HG02623 (cell line): ENCODE data around the gene IL18RAP.

ENCODE experiments used
- ATAC-seq: cut with Tn5 transposase; IDR thresholded peaks from one replicate; pipeline ENCODE4 v1.9.1; 2021; ENCODE audit warnings: moderate library complexity; ENCODE audit not compliant: unreplicated experiment

IL18RAP gene

GRCh38 chr2:102422910-102423309 is at the start of gene IL18RAP:
IL18RAP (plus strand) TSS chr2:102423160; CDS start chr2:102423278, 118 bp downstream.
- ATAC-seq: no peak

DNA sequence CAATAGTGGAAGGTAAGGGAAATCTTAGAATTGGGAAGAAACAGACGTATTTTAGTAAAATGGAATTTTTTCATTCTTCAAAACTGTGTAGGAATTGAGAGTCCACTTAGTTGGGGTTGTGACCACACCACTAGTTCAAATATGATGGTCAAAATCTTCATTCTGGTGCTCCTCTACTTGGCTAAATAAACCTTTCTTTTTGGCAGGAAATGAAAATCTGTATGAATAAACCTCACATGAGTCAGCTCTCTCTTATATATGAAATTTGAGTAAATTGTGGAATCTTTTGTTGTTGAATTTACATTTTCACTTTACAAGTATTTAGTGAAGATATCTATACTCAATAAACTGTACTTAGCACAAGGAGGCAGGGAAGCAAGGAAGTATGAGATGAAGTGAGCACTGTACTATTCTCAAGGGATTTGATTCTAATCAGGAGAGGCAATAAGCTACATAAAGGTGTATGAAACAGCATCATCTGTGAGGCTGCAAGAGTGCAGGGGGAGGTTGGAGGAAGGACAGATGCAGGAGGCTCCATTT is 46.8 kb upstream of the IL18RAP start:
- no peak for ATAC-seq

DNA sequence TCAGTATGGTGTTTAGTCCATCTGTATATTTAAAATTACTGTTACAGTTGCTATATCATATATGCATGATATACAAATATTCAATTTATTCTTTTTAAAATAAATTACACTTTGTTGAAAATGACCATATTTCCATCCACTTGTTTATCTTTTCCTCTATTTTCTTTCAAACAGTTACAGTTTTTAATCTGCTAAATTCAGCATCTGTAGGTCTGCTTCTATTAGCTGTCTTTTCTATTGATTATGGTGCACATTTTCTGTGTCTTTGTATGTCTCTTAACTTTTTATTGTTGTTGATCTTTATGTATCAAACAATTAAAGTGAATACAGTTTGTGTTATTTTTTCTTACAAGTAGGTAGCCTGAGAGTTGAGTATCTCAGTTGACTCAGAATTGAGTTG is 39.2 kb upstream of the IL18RAP start:
- ATAC-seq: no peak

DNA sequence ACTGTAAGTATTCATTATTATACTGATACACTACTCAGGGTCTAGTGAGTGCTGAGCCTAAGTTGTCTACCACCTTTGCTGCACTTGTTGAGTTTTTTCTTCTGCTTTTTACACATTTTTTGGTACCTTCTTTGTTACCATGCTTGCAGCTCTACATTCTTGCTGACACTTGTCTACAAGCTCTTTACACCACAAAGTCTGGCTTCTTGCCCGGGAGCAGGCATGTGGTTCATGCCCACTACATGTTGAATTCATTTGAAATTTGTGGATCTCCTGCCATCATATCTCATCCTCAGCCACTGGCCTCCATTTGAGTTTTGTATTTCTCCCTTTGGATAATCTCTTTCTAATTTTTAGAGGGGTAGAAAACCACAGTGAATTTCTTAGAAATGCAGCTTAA is 37.4 kb upstream of the IL18RAP start:
- ATAC-seq: no peak

DNA sequence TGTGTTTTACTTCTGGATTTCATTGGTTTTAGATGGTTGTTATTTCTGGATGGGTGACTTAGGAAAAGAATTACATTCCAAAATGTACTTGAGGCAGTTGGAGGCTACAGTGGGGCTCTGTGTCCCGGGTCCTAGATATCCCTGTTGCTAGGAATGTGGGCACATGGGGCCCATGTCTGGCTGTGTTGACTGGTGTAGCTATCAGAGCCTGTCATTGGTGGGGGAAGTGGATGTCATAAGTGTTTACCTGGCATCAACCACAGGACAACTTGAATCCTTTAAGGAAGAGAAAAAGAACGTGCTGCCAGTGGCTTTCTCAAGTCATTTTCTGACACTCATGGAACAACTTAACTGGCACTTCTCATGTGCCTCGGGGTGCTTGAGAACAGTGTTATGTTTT is 37.0 kb upstream of the IL18RAP start:
- ATAC-seq: no peak

GRCh38 chr2:102386867-102387541 is 36.0 kb upstream of the IL18RAP start:
- ATAC-seq: no peak

GRCh38 chr2:102387763-102388546 is 35.0 kb upstream of the IL18RAP start:
- ATAC-seq: peak; percentile 38

DNA sequence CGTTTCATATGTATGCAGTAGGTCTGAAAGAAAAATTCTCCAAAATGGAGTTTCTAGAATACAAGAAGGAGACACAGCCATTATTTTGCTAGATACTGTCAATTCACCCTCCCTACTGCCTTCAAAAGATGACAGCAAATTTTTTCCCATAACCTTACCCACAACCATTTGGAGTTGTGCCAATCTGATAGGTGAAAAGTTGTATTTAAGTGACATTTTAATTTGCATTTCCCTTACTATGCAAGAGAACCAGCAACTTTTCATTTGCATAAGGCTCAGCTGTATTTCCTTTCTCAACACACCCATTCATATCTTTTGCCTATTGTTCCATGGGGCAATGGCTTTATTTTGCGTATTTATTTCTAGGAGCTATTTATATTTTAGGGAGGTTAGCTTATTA is 31.4 kb upstream of the IL18RAP start:
- no peak for ATAC-seq

DNA sequence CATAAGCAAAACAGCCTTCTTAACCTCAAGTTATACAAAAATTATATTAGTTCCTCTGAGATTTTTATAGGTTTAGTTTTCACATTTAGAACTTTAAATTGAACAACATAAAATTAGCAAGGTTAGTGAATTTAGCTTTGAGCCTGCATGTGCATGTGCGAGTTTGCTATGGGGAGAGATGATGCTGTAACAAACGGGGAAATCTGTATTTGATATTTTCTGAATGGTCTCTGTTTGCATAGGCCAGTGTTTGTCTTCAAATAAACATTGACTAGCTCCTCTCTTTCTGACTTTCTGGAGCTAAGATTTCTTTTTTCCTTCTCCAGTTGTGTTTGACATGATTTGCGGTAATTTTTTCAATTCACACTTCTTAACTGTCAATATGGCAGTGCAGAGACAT is 30.9 kb upstream of the IL18RAP start:
- no peak for ATAC-seq

DNA sequence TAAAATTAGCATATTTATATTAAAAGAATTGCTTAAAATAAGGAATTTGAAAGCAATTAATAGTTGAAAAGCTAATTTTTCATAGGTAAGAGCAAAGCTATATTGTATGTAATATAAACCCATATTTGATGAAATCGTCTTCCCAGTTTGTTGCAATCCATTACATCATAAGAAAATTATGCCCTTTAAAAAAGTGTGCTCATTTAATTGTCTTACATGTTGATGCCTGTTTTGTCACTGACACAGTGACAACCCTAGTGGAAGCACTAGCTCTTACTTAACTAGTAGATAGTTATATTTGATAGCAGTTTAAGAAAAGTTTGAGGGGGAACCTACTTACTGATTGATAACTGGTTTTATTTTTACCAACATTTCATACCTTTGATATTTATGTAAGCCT is 30.0 kb upstream of the IL18RAP start:
- no peak for ATAC-seq

DNA sequence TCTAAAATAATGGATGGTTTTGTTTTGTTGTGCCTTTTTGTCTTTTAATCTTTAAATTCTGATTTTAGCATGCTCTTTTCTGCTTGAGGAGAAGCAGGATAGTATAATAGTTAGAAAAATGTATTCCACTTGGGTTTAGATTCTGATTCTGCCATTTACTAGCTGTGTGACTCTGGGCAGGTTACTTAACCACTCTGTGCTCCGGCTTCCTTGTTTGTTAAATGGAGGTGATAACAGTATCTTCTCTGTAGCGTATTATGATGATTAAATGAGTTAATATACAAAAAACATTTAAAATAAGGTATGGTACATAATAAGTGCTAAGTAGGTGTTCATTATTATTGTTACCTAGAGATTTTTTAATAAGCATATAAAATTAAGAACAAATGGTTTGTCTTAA is 26.9 kb upstream of the IL18RAP start:
- no peak for ATAC-seq

- no peak for ATAC-seq
Measured at GRCh38 chr2:102397209-102397608, 25.8 kb upstream of the IL18RAP start.

GRCh38 chr2:102399499-102400141 is 23.3 kb upstream of the IL18RAP start:
- no peak for ATAC-seq

GRCh38 chr2:102401456-102401855 is 21.5 kb upstream of the IL18RAP start:
- no peak for ATAC-seq

- no peak for ATAC-seq
Measured at GRCh38 chr2:102401865-102402264, 21.1 kb upstream of the IL18RAP start.

- no peak for ATAC-seq
Measured at GRCh38 chr2:102410952-102411351, 12.0 kb upstream of the IL18RAP start.

- no peak for ATAC-seq
Measured at GRCh38 chr2:102412199-102412598, 10.8 kb upstream of the IL18RAP start.

DNA sequence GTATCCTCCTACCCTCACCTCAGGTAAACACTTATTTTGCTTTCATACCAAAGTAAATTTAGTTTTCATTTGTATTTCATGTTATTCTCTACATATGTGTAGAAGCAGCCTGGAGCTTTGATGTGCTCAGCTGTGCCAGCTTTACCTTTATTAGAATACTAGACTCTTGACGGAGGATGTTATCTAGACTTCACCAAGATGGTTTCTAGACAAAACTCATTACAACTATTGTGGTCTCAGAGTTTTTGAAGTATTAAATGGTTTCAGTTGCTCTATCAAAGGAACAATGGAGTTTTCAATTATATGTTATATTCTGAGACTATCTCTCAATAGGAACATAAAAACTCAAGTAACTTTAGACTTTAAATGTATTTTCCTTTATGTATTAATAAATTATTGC is 5.0 kb upstream of the IL18RAP start:
- ATAC-seq: peak; percentile 46

DNA sequence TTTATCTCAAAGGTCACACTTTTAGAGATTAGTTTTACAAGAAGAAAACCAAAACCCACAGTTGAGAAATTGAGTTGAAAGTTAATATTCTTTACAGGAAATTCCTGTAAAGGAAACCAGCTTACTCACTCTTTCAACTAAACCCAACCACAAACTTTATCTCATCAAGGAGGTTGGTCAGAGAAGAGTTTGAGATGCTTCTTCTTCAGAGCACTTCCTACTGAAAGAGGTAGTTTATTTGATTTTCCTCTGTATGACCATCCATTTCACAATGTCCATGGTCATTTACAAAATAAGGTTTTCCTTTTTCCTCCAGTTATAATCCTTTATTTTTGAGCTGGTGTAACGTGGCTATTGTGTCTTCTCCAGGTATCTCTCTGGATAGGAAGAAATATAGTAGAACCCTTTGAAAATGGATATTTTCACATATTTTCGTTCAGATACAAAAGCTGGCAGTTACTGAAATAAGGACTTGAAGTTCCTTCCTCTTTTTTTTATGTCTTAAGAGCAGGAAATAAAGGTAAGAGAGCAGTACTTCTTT is 4.5 kb upstream of the IL18RAP start:
- ATAC-seq: peak; percentile 87

DNA sequence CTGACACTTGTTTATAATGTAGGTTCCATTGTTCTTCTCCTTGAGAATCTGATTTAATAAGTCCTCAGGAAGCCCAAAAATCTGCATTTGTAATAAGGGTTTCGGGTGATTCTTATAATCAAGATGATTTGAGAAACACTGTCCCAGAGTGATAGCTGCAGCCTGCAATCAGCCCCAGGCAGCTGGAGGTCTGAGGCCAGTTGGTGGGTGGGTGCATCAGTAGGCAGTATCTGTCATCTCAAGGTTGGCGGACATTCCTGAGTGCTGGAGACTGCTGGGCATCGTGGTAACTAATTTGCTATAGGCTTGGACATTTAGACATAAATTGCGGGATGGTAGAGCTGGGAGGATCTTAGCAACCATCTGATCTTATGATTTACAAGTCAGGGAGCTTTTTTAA is 2.7 kb upstream of the IL18RAP start:
- ATAC-seq: no peak
